ENCODE results near the gene MYO5C. TPM values are rescaled to one million over a fixed set of nuclear protein-coding genes. Genes with fewer than 3 reads are reported as not detected.

Gene MYO5C
- total RNA-seq, 6 experiments from 2014 or later, result 0.02 to 0.10 TPM; not detected in 4

DNA sequence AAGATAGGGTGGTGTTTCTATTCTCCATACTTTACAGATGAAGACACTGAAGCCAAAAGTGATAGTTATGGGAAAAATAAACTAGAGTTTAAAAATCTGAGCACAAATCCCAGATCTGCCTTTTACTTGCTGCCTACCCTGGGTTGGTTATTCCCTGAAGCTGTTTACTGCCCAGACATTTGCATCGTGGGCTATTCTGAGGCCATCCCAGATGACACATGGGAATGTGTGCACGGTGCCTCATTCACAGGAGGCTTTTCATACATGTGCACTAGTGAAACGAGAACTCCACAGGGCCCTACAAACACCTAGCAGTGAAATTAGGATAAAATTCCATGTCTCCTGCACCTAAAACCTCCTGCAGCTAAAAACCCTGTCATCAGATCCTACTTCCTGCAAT, 17.5 kb downstream of the MYO5C start:
- Mint-ChIP-seq H3K27me3 (ENCODE audit: insufficient read depth) (peaks cover 44% of the 10 kb centered on the region), H3K9me3 (no peaks in the 10 kb centered on the region), H3K4me1 (ENCODE audit: low read depth) (no peaks in the 10 kb centered on the region), H3K27ac (no peak overlapping the region), H3K36me3 (ENCODE audit: low read depth) (no peaks in the 10 kb centered on the region), H3K4me3 (no peak overlapping the region)
- TF ChIP-seq, protein P1, sequence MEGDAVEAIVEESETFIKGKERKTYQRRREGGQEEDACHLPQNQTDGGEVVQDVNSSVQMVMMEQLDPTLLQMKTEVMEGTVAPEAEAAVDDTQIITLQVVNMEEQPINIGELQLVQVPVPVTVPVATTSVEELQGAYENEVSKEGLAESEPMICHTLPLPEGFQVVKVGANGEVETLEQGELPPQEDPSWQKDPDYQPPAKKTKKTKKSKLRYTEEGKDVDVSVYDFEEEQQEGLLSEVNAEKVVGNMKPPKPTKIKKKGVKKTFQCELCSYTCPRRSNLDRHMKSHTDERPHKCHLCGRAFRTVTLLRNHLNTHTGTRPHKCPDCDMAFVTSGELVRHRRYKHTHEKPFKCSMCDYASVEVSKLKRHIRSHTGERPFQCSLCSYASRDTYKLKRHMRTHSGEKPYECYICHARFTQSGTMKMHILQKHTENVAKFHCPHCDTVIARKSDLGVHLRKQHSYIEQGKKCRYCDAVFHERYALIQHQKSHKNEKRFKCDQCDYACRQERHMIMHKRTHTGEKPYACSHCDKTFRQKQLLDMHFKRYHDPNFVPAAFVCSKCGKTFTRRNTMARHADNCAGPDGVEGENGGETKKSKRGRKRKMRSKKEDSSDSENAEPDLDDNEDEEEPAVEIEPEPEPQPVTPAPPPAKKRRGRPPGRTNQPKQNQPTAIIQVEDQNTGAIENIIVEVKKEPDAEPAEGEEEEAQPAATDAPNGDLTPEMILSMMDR (IDR thresholded peaks at IDR 0.05), result no peak
- no peak for DNase-seq

DNA sequence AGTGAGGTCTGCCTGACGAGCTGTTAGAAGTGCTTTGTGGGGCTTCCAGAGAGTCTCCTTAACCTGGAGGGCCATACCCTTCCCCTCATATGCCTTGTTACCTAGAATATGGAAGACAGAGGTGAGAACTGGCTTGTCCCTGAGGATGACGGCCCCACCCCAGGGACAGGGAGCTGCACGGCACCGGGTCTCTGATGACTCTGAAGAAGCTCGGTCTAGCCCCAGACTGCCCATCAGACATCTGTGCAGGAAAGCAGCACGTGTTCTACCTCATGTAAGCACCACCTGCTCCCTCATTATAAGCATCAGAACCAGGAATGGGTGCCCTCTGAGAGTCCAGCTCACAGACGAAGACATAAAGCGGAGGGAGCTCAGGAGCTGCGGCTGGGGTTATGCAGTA, 18.0 kb downstream of the MYO5C start:
- no peak overlapping the region for H3K4me3 Mint-ChIP-seq

DNA sequence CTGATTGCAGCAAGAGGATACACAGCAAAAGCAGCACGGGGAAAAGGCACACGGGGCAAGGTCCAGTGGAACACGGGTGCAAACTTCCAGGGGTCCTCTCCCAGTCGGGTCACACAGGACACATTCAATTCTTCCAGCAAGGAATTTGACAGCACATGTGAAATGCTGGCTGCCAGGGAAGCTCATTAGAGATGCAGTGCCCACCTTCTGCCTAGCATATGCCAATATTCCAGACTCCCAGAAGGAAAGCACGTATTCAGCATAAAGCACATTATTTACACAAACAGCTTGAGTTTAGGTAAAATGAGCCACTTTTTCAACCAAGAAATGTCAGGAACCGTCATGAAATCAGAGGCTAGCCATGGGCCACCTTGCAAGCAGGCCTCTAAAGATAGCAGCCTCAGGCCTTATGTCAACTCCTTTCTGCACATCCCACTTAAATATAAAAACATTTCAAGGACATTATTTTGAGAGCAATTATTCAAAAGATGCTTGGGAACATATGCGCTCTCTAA, 19.3 kb downstream of the MYO5C start:
- Mint-ChIP-seq H3K27ac (no peak overlapping the region), H3K36me3 (ENCODE audit: low read depth) (no peaks in the 10 kb centered on the region), H3K27me3 (ENCODE audit: insufficient read depth) (peaks cover 51% of the 10 kb centered on the region), H3K4me1 (ENCODE audit: low read depth) (no peaks in the 10 kb centered on the region), H3K9me3 (no peaks in the 10 kb centered on the region), H3K4me3 (no peak overlapping the region)
- DNase-seq, result no peak
- TF ChIP-seq, protein P1 (IDR thresholded peaks at IDR 0.05), result no peak

More for the DNA sequence above, 18.0 kb downstream of the MYO5C start:
- Mint-ChIP-seq H3K27ac (no peak overlapping the region), H3K36me3 (ENCODE audit: low read depth) (no peaks in the 10 kb centered on the region), H3K4me1 (ENCODE audit: low read depth) (no peaks in the 10 kb centered on the region), H3K9me3 (no peaks in the 10 kb centered on the region), H3K27me3 (ENCODE audit: insufficient read depth) (peaks cover 47% of the 10 kb centered on the region)
- no peak for DNase-seq
- TF ChIP-seq, protein P1 (IDR thresholded peaks at IDR 0.05), result no peak

DNA sequence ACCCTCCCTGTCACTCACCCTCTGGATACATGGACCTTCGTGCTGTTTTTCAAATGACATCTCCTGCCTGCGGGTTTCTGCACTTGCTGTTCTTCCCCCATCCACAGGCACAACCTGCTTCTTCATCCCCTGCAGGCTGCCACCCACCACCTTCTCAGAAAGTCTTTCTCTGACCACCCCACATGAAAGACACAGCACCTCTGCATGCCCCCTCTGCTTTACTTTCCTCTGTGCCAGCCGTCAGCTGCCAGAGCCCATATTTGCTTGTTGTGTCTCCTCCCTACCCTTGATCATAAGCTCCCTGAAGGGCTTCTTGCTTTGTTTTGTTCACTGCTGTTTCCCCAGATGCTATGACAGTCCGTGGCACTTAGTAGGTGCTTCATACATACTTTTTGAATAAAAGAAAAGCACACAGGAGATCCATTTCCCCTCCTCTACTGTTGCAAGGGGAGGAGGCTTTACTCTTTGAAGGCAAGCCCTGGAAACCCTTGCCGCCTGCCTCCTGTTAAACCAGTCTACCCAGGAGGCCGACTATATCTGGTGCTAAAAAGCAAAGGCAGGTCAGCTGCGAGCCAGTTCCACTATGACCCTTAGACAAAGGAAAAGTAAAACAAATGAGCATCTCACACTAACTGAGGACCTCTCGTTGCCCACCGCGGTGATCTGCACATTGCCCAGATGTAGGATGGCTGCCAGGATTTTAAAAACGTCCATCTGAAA, 31.9 kb downstream of the MYO5C start:
- DNase-seq, result no peak
- no peaks in the 10 kb centered on the region for H3K9me3 Mint-ChIP-seq
- H3K4me1 Mint-ChIP-seq (ENCODE audit: low read depth), result peaks cover 16% of the 10 kb centered on the region
- TF ChIP-seq, protein P1 (IDR thresholded peaks at IDR 0.05), result no peak
- H3K27me3 Mint-ChIP-seq (ENCODE audit: insufficient read depth), result peaks cover 21% of the 10 kb centered on the region
- H3K27ac Mint-ChIP-seq, result no peak overlapping the region
- no peak overlapping the region for H3K4me3 Mint-ChIP-seq
- no peaks in the 10 kb centered on the region for H3K36me3 Mint-ChIP-seq (ENCODE audit: low read depth)

DNA sequence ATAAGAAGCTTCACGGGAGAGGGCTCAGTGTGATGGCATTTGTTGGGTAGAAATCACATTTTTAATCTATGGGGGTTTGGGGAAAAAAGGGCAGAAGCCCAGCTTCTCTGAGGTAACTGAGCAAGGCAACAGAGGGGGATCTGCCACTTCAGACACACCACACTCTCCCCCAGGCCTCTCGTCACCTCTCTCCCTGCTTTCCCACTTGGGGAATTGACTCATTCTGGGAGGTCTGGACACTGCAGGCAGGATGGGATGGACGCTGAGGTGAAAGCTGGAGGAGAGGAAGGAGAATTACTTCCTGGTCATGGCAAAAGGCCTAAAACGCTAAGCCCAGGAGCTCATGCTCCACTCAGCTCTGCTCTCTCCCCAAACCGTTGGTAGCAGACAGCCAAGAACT, 33.2 kb downstream of the MYO5C start:
- peaks cover 20% of the 10 kb centered on the region for H3K4me1 Mint-ChIP-seq (ENCODE audit: low read depth)
- no peaks in the 10 kb centered on the region for H3K9me3 Mint-ChIP-seq
- H3K4me3 Mint-ChIP-seq, result no peak overlapping the region
- peaks cover 16% of the 10 kb centered on the region for H3K27me3 Mint-ChIP-seq (ENCODE audit: insufficient read depth)
- H3K36me3 Mint-ChIP-seq (ENCODE audit: low read depth), result no peaks in the 10 kb centered on the region
- DNase-seq, result no peak
- TF ChIP-seq, protein P1 (IDR thresholded peaks at IDR 0.05), result no peak
- peak overlapping the region; percentile 67 for H3K27ac Mint-ChIP-seq
